GM20000 (cell line): Measurements from ENCODE around the gene SLC6A19.

Experiments
- DNase-seq: peaks from one replicate; pipeline ENCODE4 v3.0.0; 2012; ENCODE audit warnings: low spot score
- TF ChIP-seq, protein P1 (sequence below): IDR thresholded peaks from 2 replicates; pipeline ENCODE4 v1.5.1; 2012; ENCODE audit warnings: mild to moderate bottlenecking, control low read depth; ENCODE audit errors: extremely low read depth, missing control alignments

The SLC6A19 gene

DNA sequence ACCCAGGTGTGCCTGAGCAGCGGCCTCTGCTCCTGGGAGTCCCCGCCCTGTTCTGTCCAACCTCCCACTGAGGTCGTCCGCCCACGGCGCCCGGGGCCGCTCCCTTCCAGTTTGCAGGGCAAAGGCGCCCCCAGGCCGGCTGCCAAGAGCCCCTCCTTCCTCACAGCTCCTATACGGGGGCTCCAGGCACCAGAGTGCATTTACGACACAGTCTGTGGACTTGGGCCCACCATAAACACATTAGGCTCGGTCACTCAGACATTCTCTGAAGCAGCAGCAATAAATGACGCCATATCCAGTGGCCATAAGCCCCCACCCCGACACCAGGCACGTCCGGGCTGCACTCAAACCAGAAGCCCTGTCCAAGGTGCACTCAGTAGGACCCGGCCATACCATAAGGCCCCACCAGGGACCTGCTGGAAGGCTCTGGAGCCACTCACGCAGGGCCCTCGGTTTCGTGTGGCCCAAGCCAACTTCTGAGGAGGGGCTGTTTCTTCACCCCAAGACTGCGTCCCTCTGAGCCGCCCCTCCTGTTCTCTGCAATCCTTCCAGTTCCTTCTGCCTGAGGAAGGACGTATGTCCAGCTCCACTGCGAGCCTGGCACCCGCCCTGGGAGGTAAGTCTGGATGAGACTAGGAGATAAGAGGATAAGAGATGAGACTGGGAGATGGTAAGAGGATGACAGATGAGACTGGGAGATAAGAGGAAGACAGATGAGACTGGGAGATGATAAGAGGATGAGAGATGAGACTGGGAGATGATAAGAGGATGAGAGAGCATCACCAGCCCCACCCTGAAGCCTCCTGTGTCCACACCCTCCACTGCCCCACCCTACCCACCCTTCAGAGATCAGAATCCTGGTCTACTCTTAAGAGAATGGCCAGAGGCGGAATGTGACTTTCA lies 50.5 kb downstream of the SLC6A19 start:
- no peak for DNase-seq
- TF ChIP-seq, protein P1, sequence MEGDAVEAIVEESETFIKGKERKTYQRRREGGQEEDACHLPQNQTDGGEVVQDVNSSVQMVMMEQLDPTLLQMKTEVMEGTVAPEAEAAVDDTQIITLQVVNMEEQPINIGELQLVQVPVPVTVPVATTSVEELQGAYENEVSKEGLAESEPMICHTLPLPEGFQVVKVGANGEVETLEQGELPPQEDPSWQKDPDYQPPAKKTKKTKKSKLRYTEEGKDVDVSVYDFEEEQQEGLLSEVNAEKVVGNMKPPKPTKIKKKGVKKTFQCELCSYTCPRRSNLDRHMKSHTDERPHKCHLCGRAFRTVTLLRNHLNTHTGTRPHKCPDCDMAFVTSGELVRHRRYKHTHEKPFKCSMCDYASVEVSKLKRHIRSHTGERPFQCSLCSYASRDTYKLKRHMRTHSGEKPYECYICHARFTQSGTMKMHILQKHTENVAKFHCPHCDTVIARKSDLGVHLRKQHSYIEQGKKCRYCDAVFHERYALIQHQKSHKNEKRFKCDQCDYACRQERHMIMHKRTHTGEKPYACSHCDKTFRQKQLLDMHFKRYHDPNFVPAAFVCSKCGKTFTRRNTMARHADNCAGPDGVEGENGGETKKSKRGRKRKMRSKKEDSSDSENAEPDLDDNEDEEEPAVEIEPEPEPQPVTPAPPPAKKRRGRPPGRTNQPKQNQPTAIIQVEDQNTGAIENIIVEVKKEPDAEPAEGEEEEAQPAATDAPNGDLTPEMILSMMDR: no peak

DNA sequence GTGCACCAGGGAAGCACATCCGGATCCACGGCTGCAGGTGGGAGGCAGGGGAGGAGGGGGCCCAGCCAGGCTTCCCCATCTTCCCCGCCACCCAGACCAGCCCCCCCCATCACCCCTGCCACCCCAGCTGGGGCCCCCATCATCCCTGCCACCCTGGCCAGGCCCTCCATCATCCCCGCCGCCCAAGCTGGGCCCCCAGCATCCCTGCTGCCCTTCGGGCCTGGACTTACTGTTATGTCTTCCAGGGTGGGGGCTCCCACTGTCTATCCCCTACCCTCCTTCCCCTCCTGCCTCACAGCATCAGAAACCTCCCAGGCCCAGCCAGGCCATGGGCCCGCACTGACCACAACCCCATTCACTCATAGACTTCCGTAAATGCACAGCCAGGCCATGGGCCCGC lies 51.3 kb downstream of the SLC6A19 start:
- no peak for DNase-seq
- TF ChIP-seq, protein P1: no peak

DNA sequence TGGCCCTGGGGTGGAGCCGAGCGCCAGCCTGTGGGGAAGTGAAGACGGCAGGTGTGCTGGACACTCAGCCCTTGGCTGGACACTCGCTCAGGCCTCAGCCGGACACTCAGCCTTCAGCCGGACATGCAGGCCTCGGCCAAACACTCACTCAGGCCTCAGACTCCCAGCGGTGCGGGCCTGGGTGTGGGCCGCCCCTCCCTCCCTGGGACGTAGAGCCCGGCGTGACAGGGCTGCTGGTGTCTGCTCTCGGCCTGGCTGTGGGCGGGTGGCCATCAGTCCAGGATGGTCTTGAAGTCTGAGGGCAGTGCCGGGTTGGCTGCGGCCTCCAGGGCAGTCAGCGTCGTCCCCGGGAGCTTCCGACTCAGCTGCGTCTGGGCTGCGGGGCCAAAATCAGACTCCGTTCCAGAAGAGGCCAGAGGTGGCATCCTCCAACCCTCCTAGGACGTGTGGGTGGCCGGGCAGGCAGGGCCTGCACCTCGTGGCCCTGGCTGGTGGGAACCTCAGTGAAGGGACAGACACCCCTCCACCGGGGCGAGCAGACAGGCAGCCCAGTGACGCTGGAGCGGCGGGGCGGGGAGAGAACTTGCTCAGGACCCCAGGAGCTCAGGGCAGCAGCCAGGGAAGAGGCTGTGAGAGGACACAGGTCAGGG lies 52.2 kb downstream of the SLC6A19 start:
- DNase-seq: no peak
- TF ChIP-seq, protein P1: no peak

DNA sequence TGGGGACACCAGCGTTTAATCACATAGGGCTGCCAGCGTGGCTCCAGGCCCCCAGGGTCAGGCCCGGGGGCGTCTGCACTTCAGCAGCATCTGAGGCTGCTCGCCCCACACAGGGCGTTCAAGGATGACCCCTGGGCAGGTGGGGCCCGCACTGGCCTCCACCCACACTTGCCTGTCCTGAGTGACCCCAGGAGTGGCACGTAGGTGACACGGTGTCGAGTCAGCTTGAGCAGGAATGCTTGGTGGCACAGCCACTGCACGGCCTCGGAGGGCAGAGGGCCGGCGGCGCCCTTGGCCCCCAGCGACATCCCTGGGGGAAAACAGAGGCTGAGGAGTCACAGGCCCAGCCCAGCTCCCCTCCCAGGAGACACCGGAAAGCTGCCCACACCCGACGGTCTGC lies 52.8 kb downstream of the SLC6A19 start:
- TF ChIP-seq, protein P1: no peak

DNA sequence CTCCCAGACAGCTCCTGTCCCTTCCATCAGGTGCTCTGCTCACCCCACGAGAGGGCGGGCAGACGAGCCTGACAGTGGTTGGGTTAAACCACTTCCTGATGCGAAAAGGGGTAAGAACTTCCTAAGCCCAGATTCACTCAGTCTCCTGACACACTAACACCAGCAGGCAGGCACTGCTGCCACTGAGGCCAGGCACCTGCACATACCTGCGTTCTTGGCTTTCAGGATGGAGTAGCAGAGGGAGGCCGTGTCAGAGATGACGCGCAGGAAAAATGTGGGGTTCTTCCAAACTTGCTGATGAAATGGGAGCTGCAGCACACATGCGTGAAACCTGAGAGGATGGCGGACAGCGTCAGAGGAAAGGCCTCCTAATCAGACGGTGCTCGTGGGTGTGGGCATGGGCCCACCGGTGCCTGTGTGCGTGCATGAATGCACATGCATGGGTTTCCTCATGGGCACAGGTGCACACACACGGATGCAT lies 53.7 kb downstream of the SLC6A19 start:
- TF ChIP-seq, protein P1: no peak
- DNase-seq: no peak

More for the DNA sequence above, 52.8 kb downstream of the SLC6A19 start:
- no peak for DNase-seq

DNA sequence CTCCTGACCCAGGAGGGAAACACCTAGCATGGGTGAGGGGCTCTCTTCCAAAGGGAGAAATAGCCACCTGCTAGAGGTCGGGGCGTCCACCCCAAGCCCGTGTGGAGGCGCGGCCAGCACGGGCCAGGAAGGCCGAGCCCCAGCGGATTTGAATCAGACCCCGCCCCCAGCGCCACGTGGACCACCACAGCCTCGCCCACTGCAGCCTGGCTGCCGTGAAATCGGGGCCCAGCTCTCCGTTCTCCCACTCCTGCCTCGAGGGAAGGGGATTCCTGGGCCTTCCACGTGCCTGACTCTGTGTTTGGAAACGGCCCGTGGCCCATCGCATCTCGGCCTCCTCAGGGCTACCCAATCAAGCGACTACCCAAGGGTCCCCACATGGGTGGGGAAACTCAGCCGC lies 55.4 kb downstream of the SLC6A19 start:
- TF ChIP-seq, protein P1: no peak
- DNase-seq: no peak

DNA sequence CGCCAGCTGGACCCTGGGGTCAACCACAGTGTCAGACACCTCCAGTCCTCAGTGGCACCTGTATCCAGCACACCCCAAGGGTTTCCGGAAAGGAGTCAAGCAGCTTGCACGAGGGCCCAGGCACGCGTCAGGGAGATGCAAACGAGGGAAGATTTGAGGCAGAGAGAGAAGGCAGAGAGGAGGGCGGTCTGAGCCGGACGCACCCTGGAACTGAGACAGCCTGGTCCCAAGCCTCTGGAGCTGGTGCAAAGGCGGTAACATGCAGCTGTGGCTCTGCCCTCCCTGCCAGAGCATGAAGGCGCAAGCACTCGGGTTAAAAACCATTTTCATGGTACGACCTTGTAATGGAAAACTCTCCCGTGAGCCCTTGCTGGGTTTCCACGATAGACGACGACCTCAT lies 56.0 kb downstream of the SLC6A19 start:
- TF ChIP-seq, protein P1: no peak
- no peak for DNase-seq
